Spleen (tissue), 7 donors: ENCODE data around the gene CHMP4A.

Experiments used
- POLR2A ChIP-seq, 3 donors: fragments of 450-650 bp; IDR thresholded peaks; one replicate each; pipeline ENCODE4 v1.5.1; 2017; ENCODE audit warnings: antibody characterized with exemption in 3 of 3, mild to moderate bottlenecking in 1 of 3
- POLR2AphosphoS5 ChIP-seq, 3 donors: sonication (generic); formaldehyde crosslinking; IDR thresholded peaks; one replicate each; pipeline ENCODE4 v1.5.1; 2017; ENCODE audit warnings: antibody characterized with exemption in 3 of 3
- TF ChIP-seq, protein P1 (sequence below), 11 experiments: fragments of 200-600 bp in 7 of 11; fragments of 450-650 bp in 4 of 11; sonication (generic) in 4 of 11; IDR thresholded peaks in 8 of 11; conservative IDR thresholded peaks in 3 of 11; 1 replicate in 7 of 11; 2 replicates in 4 of 11; pipeline versions ENCODE4 v1.4.0 to v1.8.0; 2016 to 2021; ENCODE audit warnings: antibody characterized with exemption in 11 of 11, inconsistent platforms in 4 of 11, mild to moderate bottlenecking in 1 of 11
- donor health status: DM: no; HTN: no; CAD: no; lungs with moderate emphysema.
- donor health status: DM: no; HTN: no; CAD: no.
- donor health status: DM: no; HTN: no; CAD: no.

DNA sequence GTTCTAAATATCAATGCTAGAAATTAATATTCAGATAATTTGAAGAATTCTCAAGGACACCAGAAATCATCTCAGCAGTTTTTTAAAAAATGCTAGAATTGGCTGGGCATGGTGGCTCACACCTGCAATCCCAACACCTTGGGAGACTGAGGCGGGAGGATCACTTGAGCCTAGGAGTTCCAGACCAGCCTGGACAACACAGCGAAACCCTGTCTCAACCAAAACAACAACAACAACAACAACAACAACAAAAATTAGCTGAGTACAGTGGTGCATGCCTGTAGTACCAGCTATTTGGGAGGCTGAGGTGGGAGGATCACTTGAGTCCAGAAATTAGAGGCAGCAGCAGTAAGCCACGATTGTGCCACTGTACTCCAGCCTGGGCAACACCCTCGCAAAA is 5.8 kb upstream of the CHMP4A start:
- TF ChIP-seq POLR2A (IDR thresholded peaks at IDR 0.05) (no peak), POLR2AphosphoS5 (IDR thresholded peaks at IDR 0.05) (no peak)
- TF ChIP-seq, protein P1, sequence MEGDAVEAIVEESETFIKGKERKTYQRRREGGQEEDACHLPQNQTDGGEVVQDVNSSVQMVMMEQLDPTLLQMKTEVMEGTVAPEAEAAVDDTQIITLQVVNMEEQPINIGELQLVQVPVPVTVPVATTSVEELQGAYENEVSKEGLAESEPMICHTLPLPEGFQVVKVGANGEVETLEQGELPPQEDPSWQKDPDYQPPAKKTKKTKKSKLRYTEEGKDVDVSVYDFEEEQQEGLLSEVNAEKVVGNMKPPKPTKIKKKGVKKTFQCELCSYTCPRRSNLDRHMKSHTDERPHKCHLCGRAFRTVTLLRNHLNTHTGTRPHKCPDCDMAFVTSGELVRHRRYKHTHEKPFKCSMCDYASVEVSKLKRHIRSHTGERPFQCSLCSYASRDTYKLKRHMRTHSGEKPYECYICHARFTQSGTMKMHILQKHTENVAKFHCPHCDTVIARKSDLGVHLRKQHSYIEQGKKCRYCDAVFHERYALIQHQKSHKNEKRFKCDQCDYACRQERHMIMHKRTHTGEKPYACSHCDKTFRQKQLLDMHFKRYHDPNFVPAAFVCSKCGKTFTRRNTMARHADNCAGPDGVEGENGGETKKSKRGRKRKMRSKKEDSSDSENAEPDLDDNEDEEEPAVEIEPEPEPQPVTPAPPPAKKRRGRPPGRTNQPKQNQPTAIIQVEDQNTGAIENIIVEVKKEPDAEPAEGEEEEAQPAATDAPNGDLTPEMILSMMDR (IDR thresholded peaks at IDR 0.05 in 8 of 11, conservative IDR thresholded peaks at IDR 0.05 in 3 of 11): no peak
